Stimulated activated CD8-positive, alpha-beta memory T cell treated with anti-CD3 and anti-CD28 coated beads, Interleukin-15, amount 100 ng/mL, for 4 hours (primary cell): ENCODE results near the gene CHPF2.
A peak's percentile ranks its signal among the peaks of the same experiment; 100 is the strongest.

Experiments
- DNase-seq, 2 donors: peaks; one replicate each; pipeline ENCODE4 v3.0.0-alpha.2; 2020; ENCODE audit warnings: low read depth in 2 of 2

Gene CHPF2

GRCh38 chr7:151265351-151265931 lies 33.2 kb downstream of the CHPF2 start:
- DNase-seq = no peak

- DNase-seq = no peak
These were observed 37.2 kb downstream of the CHPF2 start for GRCh38 chr7:151269511-151269910.

GRCh38 chr7:151271699-151272355 lies 39.5 kb downstream of the CHPF2 start:
- DNase-seq = no peak

- no peak for DNase-seq
These were observed 40.1 kb downstream of the CHPF2 start for GRCh38 chr7:151272405-151272804.

- no peak for DNase-seq
These were observed 40.6 kb downstream of the CHPF2 start for GRCh38 chr7:151272877-151273276.

- DNase-seq = no peak
These were observed 41.5 kb downstream of the CHPF2 start for GRCh38 chr7:151273651-151274390.

- DNase-seq = no peak
These were observed 42.1 kb downstream of the CHPF2 start for GRCh38 chr7:151274396-151274795.

GRCh38 chr7:151274936-151275812 lies 42.9 kb downstream of the CHPF2 start:
- no peak for DNase-seq

- no peak for DNase-seq
These were observed 43.7 kb downstream of the CHPF2 start for GRCh38 chr7:151275813-151276577.

- DNase-seq = peak; percentile 18 to 24
These were observed 44.6 kb downstream of the CHPF2 start for GRCh38 chr7:151276666-151277590.

- DNase-seq = no peak
These were observed 45.3 kb downstream of the CHPF2 start for GRCh38 chr7:151277631-151278030.

GRCh38 chr7:151278949-151279348 lies 46.7 kb downstream of the CHPF2 start:
- DNase-seq = no peak

GRCh38 chr7:151279868-151280267 lies 47.6 kb downstream of the CHPF2 start:
- no peak for DNase-seq

GRCh38 chr7:151280388-151281019 lies 48.2 kb downstream of the CHPF2 start:
- no peak for DNase-seq

GRCh38 chr7:151281686-151282085 lies 49.4 kb downstream of the CHPF2 start:
- DNase-seq = no peak

GRCh38 chr7:151282111-151282510 lies 49.8 kb downstream of the CHPF2 start:
- DNase-seq = no peak

GRCh38 chr7:151283302-151283701 lies 51.0 kb downstream of the CHPF2 start:
- no peak for DNase-seq

- DNase-seq = no peak
These were observed 53.9 kb downstream of the CHPF2 start for GRCh38 chr7:151286148-151286547.
